ENCODE results near the gene CORO2B. TPM values are rescaled to one million over a fixed set of nuclear protein-coding genes. Genes with fewer than 3 reads are reported as not detected.

Gene CORO2B
- total and polyA plus RNA-seq, 2 experiments from 2014 or later = 1.6 to 4.6 TPM

DNA sequence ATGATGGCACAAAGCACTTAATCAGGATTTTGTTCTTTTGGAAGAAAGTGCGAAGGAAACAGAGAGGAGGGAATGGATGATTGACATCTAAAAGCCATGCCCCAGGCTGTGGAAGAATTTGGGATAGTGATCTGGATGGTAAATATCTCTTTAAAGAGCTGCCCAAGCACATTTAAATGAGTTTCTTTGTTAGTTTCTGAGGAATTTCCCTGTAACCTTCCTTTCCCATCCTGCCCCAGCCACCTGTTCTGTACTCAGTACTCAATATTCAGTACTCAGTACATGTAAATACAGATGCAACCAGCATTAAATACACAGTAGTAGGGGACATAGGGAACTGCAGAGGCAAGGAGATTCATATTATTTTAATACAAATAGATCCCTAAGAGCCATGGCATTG lies 7.8 kb upstream of the CORO2B start:
- no peak overlapping the region for H2AFZ ChIP-seq
- Mint-ChIP-seq H3K4me1 (peaks cover 62% of the 10 kb centered on the region), H3K27ac (no peak overlapping the region), H3K4me3 (no peak overlapping the region), H3K9me3 (no peaks in the 10 kb centered on the region), H3K36me3 (ENCODE audit: low read depth) (no peaks in the 10 kb centered on the region), H3K27me3 (ENCODE audit: insufficient read depth, low read depth, poor library complexity) (peaks cover 9% of the 10 kb centered on the region)
- no peaks in the 10 kb centered on the region for H3K36me3 ChIP-seq (ENCODE audit: insufficient read depth)
- no peaks in the 10 kb centered on the region for H3K79me2 ChIP-seq (replicated peaks; ENCODE audit: insufficient read depth)
- TF ChIP-seq REST (IDR thresholded peaks at IDR 0.05; ENCODE audit: unreplicated experiment) = no peak
- TF ChIP-seq, protein P1, sequence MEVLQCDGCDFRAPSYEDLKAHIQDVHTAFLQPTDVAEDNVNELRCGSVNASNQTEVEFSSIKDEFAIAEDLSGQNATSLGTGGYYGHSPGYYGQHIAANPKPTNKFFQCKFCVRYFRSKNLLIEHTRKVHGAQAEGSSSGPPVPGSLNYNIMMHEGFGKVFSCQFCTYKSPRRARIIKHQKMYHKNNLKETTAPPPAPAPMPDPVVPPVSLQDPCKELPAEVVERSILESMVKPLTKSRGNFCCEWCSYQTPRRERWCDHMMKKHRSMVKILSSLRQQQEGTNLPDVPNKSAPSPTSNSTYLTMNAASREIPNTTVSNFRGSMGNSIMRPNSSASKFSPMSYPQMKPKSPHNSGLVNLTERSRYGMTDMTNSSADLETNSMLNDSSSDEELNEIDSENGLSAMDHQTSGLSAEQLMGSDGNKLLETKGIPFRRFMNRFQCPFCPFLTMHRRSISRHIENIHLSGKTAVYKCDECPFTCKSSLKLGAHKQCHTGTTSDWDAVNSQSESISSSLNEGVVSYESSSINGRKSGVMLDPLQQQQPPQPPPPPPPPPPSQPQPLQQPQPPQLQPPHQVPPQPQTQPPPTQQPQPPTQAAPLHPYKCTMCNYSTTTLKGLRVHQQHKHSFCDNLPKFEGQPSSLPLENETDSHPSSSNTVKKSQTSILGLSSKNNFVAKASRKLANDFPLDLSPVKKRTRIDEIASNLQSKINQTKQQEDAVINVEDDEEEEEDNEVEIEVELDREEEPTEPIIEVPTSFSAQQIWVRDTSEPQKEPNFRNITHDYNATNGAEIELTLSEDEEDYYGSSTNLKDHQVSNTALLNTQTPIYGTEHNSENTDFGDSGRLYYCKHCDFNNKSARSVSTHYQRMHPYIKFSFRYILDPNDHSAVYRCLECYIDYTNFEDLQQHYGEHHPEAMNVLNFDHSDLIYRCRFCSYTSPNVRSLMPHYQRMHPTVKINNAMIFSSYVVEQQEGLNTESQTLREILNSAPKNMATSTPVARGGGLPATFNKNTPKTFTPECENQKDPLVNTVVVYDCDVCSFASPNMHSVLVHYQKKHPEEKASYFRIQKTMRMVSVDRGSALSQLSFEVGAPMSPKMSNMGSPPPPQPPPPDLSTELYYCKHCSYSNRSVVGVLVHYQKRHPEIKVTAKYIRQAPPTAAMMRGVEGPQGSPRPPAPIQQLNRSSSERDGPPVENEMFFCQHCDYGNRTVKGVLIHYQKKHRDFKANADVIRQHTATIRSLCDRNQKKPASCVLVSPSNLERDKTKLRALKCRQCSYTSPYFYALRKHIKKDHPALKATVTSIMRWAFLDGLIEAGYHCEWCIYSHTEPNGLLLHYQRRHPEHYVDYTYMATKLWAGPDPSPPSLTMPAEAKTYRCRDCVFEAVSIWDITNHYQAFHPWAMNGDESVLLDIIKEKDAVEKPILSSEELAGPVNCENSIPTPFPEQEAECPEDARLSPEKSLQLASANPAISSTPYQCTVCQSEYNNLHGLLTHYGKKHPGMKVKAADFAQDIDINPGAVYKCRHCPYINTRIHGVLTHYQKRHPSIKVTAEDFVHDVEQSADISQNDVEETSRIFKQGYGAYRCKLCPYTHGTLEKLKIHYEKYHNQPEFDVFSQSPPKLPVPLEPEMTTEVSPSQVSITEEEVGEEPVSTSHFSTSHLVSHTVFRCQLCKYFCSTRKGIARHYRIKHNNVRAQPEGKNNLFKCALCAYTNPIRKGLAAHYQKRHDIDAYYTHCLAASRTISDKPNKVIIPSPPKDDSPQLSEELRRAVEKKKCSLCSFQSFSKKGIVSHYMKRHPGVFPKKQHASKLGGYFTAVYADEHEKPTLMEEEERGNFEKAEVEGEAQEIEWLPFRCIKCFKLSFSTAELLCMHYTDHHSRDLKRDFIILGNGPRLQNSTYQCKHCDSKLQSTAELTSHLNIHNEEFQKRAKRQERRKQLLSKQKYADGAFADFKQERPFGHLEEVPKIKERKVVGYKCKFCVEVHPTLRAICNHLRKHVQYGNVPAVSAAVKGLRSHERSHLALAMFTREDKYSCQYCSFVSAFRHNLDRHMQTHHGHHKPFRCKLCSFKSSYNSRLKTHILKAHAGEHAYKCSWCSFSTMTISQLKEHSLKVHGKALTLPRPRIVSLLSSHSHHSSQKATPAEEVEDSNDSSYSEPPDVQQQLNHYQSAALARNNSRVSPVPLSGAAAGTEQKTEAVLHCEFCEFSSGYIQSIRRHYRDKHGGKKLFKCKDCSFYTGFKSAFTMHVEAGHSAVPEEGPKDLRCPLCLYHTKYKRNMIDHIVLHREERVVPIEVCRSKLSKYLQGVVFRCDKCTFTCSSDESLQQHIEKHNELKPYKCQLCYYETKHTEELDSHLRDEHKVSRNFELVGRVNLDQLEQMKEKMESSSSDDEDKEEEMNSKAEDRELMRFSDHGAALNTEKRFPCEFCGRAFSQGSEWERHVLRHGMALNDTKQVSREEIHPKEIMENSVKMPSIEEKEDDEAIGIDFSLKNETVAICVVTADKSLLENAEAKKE (CRISPR knock-in tag; IDR thresholded peaks at IDR 0.05) = no peak
- TF ChIP-seq JUNB (IDR thresholded peaks at IDR 0.05; ENCODE audit: unreplicated experiment) = no peak
- TF ChIP-seq POLR2AphosphoS5 (IDR thresholded peaks at IDR 0.05; ENCODE audit: low read depth) = no peak
- no peak for TF ChIP-seq NANOG (IDR thresholded peaks at IDR 0.05; ENCODE audit: borderline replicate concordance)
- TF ChIP-seq, protein P2, sequence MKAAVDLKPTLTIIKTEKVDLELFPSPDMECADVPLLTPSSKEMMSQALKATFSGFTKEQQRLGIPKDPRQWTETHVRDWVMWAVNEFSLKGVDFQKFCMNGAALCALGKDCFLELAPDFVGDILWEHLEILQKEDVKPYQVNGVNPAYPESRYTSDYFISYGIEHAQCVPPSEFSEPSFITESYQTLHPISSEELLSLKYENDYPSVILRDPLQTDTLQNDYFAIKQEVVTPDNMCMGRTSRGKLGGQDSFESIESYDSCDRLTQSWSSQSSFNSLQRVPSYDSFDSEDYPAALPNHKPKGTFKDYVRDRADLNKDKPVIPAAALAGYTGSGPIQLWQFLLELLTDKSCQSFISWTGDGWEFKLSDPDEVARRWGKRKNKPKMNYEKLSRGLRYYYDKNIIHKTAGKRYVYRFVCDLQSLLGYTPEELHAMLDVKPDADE (IDR thresholded peaks at IDR 0.05) = no peak
- TF ChIP-seq, protein P3, sequence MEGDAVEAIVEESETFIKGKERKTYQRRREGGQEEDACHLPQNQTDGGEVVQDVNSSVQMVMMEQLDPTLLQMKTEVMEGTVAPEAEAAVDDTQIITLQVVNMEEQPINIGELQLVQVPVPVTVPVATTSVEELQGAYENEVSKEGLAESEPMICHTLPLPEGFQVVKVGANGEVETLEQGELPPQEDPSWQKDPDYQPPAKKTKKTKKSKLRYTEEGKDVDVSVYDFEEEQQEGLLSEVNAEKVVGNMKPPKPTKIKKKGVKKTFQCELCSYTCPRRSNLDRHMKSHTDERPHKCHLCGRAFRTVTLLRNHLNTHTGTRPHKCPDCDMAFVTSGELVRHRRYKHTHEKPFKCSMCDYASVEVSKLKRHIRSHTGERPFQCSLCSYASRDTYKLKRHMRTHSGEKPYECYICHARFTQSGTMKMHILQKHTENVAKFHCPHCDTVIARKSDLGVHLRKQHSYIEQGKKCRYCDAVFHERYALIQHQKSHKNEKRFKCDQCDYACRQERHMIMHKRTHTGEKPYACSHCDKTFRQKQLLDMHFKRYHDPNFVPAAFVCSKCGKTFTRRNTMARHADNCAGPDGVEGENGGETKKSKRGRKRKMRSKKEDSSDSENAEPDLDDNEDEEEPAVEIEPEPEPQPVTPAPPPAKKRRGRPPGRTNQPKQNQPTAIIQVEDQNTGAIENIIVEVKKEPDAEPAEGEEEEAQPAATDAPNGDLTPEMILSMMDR (conservative IDR thresholded peaks at IDR 0.05; ENCODE audit: low read depth in 2 of 2) = no peak
- no peak for TF ChIP-seq ZNF331 (CRISPR knock-in tag; IDR thresholded peaks at IDR 0.05; ENCODE audit: low read depth)
- no peak for TF ChIP-seq ZNF114 (CRISPR knock-in tag; IDR thresholded peaks at IDR 0.05)
- no peak for TF ChIP-seq STAT1 (IDR thresholded peaks at IDR 0.05; ENCODE audit: unreplicated experiment)
- peak; percentile 26 for ATAC-seq
- 0 out of 2 replicates have a peak overlapping the region, but pooled peaks have one; percentile 7 for H3K27ac ChIP-seq (ENCODE audit: low read depth)
- peaks cover under 1% of the 10 kb centered on the region; the same call in 1 of the 2 replicates for H3F3A ChIP-seq (replicated peaks; ENCODE audit: low read depth)
- peaks cover 53% of the 10 kb centered on the region for H3K4me1 ChIP-seq (ENCODE audit: insufficient read depth)
- H3K4me2 ChIP-seq = 0 out of 2 replicates have a peak overlapping the region, but pooled peaks have one; percentile 0
- H3K9me2 ChIP-seq (ENCODE audit: insufficient read depth) = no peaks in the 10 kb centered on the region
- no peaks in the 10 kb centered on the region for H4K20me1 ChIP-seq (replicated peaks; ENCODE audit: insufficient read depth)
- peak; percentile 83 for DNase-seq (ENCODE audit: low spot score)
- H3K27me3 ChIP-seq (ENCODE audit: insufficient read depth) = peaks cover 4% of the 10 kb centered on the region; the same call in 1 of the 2 replicates
- H3K4me3 ChIP-seq = no peak overlapping the region

All from GM23338 (cell line).